ENCODE results near the gene TM9SF2. TPM values are rescaled to one million over a fixed set of nuclear protein-coding genes. Genes with fewer than 3 reads are reported as not detected.

The TM9SF2 gene
- total and polyA plus RNA-seq, 9 of the 15 experiments (the other 6 are each of a cell fraction or from before 2014, with no cell fraction given): 23.3 to 83.2 (median 55.1) TPM

- BruUV-seq (replicated peaks): no TSS peak
- POLR2A ChIA-PET: no interaction called here
- Histone ChIP-seq H3K4me1 (replicated peaks in 1 of 2; ENCODE audit: control insufficient read depth in 2 of 2, insufficient read depth in 2 of 2, low read length in 2 of 2) (no peaks in the 10 kb centered on the region), H3K9me3 (replicated peaks; ENCODE audit: control insufficient read depth, insufficient read depth, low read depth, low read length) (no peaks in the 10 kb centered on the region), H3K27me3 (ENCODE audit: control insufficient read depth in 2 of 2, insufficient read depth in 2 of 2, low read length in 2 of 2) (no peaks in the 10 kb centered on the region), H3K4me3 (no peak overlapping the region), H3K79me2 (ENCODE audit: control insufficient read depth, insufficient read depth, low read length) (no peaks in the 10 kb centered on the region), H3K36me3 (ENCODE audit: control insufficient read depth, insufficient read depth, low read length) (peaks cover 75% of the 10 kb centered on the region; the same call in 2 of the 3 replicates), H3K4me2 (ENCODE audit: insufficient read depth, low read length) (no peak overlapping the region), H2AFZ (ENCODE audit: low read depth, low read length) (no peak overlapping the region), H3K9me1 (ENCODE audit: control insufficient read depth, insufficient read depth, low read length) (no peaks in the 10 kb centered on the region), H3K9ac (ENCODE audit: insufficient read depth in 1 of 2, low read depth in 2 of 2, low read length in 2 of 2) (no peak overlapping the region), H3K27ac (ENCODE audit: extremely low read depth, low read depth, low read length) (no peak overlapping the region), H4K20me1 (replicated peaks; ENCODE audit: control insufficient read depth, insufficient read depth, low read length) (no peaks in the 10 kb centered on the region)
- in situ Hi-C loops (cut with MboI): no loop called here
- DNase-seq (ENCODE audit: extremely low read depth in 1 of 4, low spot score in 3 of 4) (no peak), FAIRE-seq (no peak), ATAC-seq (no peak)
- intact Hi-C loops (cut with micrococcal nuclease): no loop called here
- 100% methylated on average over 1 of the region's 2 CpGs for WGBS (ENCODE audit: insufficient coverage, low coverage, missing lambda C conversion rate)
- CTCF ChIA-PET (ENCODE audit: low intra/inter-chr PET ratio): no interaction called here
- TF ChIP-seq BCOR (IDR thresholded peaks at IDR 0.05) (no peak), RBBP5 (IDR thresholded peaks at IDR 0.05; ENCODE audit: borderline replicate concordance, insufficient read depth, low read length, poor library complexity, severe bottlenecking) (no peak), SRF (CRISPR knock-in tag; IDR thresholded peaks at IDR 0.05) (no peak), GTF2E2 (tag; IDR thresholded peaks at IDR 0.05) (no peak), GATAD2B (IDR thresholded peaks at IDR 0.05; ENCODE audit: borderline replicate concordance) (no peak), ZNF318 (IDR thresholded peaks at IDR 0.05; ENCODE audit: borderline replicate concordance in 1 of 2, low read depth in 1 of 2) (no peak), NCOA6 (IDR thresholded peaks at IDR 0.05) (no peak), THRA (IDR thresholded peaks at IDR 0.05) (no peak), TAF7 (tag; IDR thresholded peaks at IDR 0.05) (no peak), CREB3L1 (IDR thresholded peaks at IDR 0.05; ENCODE audit: borderline replicate concordance, low read depth) (no peak), RAD51 (IDR thresholded peaks at IDR 0.05; ENCODE audit: borderline replicate concordance, low read depth) (no peak), NELFE (IDR thresholded peaks at IDR 0.05; ENCODE audit: insufficient read depth, insufficient read length) (no peak), HMG20A (CRISPR knock-in tag; conservative IDR thresholded peaks at IDR 0.05) (no peak)
Observed at GRCh38 chr13:99559560-99559959, 58.3 kb downstream of the TM9SF2 start.
